Measurements from ENCODE around the gene MEX3D.

- TF ChIP-seq CTCF (conservative IDR thresholded peaks at IDR 0.05; ENCODE audit: low read depth in 2 of 2) (no peak), CREB1 (CRISPR knock-in tag; IDR thresholded peaks at IDR 0.05; ENCODE audit: low read depth) (no peak), EZH2 (IDR thresholded peaks at IDR 0.05; ENCODE audit: low read depth, unreplicated experiment) (no peak), POLR2AphosphoS5 (IDR thresholded peaks at IDR 0.05; ENCODE audit: low read depth) (no peak), JUNB (IDR thresholded peaks at IDR 0.05; ENCODE audit: unreplicated experiment) (no peak)
- TF ChIP-seq, protein P1, sequence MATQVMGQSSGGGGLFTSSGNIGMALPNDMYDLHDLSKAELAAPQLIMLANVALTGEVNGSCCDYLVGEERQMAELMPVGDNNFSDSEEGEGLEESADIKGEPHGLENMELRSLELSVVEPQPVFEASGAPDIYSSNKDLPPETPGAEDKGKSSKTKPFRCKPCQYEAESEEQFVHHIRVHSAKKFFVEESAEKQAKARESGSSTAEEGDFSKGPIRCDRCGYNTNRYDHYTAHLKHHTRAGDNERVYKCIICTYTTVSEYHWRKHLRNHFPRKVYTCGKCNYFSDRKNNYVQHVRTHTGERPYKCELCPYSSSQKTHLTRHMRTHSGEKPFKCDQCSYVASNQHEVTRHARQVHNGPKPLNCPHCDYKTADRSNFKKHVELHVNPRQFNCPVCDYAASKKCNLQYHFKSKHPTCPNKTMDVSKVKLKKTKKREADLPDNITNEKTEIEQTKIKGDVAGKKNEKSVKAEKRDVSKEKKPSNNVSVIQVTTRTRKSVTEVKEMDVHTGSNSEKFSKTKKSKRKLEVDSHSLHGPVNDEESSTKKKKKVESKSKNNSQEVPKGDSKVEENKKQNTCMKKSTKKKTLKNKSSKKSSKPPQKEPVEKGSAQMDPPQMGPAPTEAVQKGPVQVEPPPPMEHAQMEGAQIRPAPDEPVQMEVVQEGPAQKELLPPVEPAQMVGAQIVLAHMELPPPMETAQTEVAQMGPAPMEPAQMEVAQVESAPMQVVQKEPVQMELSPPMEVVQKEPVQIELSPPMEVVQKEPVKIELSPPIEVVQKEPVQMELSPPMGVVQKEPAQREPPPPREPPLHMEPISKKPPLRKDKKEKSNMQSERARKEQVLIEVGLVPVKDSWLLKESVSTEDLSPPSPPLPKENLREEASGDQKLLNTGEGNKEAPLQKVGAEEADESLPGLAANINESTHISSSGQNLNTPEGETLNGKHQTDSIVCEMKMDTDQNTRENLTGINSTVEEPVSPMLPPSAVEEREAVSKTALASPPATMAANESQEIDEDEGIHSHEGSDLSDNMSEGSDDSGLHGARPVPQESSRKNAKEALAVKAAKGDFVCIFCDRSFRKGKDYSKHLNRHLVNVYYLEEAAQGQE (IDR thresholded peaks at IDR 0.05; ENCODE audit: unreplicated experiment) = no peak
Measured at GRCh38 chr19:1577929-1578618, 9.9 kb upstream of the MEX3D start.
